ENCODE data around the gene WDTC1.

DNA sequence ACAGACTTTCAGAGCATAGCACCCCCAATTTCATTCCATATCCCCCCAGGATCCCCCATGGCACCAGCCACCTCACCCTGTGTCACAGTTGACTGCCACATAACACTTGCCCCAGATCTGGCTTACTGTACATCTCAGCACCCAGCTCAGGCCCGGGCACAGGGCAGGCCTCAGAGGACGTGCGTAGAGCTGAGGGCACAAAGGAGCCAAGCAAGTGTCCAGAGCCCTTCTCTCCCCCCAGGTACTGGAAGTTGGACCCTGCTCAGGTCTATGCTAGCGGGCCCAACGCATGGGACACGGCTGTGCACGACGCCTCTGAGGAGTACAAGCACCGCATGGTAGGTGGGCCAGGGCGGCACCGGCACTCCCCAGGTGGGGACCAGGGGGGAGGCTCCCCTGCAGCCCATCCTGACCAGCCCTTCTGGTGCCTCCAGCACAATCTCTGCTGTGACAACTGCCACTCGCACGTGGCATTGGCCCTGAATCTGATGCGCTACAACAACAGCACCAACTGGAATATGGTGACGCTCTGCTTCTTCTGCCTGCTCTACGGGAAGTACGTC lies 99.4 kb downstream of the WDTC1 start:
- TF ChIP-seq, protein P1, sequence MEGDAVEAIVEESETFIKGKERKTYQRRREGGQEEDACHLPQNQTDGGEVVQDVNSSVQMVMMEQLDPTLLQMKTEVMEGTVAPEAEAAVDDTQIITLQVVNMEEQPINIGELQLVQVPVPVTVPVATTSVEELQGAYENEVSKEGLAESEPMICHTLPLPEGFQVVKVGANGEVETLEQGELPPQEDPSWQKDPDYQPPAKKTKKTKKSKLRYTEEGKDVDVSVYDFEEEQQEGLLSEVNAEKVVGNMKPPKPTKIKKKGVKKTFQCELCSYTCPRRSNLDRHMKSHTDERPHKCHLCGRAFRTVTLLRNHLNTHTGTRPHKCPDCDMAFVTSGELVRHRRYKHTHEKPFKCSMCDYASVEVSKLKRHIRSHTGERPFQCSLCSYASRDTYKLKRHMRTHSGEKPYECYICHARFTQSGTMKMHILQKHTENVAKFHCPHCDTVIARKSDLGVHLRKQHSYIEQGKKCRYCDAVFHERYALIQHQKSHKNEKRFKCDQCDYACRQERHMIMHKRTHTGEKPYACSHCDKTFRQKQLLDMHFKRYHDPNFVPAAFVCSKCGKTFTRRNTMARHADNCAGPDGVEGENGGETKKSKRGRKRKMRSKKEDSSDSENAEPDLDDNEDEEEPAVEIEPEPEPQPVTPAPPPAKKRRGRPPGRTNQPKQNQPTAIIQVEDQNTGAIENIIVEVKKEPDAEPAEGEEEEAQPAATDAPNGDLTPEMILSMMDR (IDR thresholded peaks at IDR 0.05; ENCODE audit: insufficient read depth, low read depth, low read length) = no peak
- no peak for TF ChIP-seq EZH2 (IDR thresholded peaks at IDR 0.05; ENCODE audit: insufficient read depth, low read length)
